Stimulated activated naive CD4-positive, alpha-beta T cell (primary cell): ENCODE measurements around the gene LAPTM4A.
"Not testable (repeated sequence)": the region's sequence is repeated elsewhere in the genome, so short reads cannot be mapped to it uniquely, and the experiment has no call there.

Experiments
- DNase-seq, 6 experiments: peaks; one replicate each; lab custom pipeline; 2025; lab: John Stamatoyannopoulos, UW

The LAPTM4A gene

GRCh38 chr2:20076757-20077156, 25.3 kb upstream of the LAPTM4A start:
- DNase-seq: no peak

- no peak for DNase-seq
These were observed 23.5 kb upstream of the LAPTM4A start for GRCh38 chr2:20074901-20075300.

GRCh38 chr2:20074046-20074648, 22.7 kb upstream of the LAPTM4A start:
- not testable (repeated sequence) for DNase-seq

GRCh38 chr2:20073460-20073859, 22.0 kb upstream of the LAPTM4A start:
- DNase-seq: no peak

- DNase-seq: no peak
These were observed 21.2 kb upstream of the LAPTM4A start for GRCh38 chr2:20072436-20073158.

- no peak for DNase-seq
These were observed 20.3 kb upstream of the LAPTM4A start for GRCh38 chr2:20071397-20072383.

- DNase-seq: no peak
These were observed 18.3 kb upstream of the LAPTM4A start for GRCh38 chr2:20069756-20070155.

GRCh38 chr2:20067992-20068584, 16.7 kb upstream of the LAPTM4A start:
- DNase-seq: no peak

GRCh38 chr2:20065885-20066602, 14.6 kb upstream of the LAPTM4A start:
- peak in 1 of 6 experiments; percentile 4 for DNase-seq

GRCh38 chr2:20064841-20065240, 13.4 kb upstream of the LAPTM4A start:
- DNase-seq: no peak

- DNase-seq: no peak
These were observed 13.0 kb upstream of the LAPTM4A start for GRCh38 chr2:20064421-20064820.

GRCh38 chr2:20062615-20063545, 11.5 kb upstream of the LAPTM4A start:
- no peak for DNase-seq

GRCh38 chr2:20061940-20062339, 10.5 kb upstream of the LAPTM4A start:
- DNase-seq: no peak

- no peak for DNase-seq
These were observed 10.0 kb upstream of the LAPTM4A start for GRCh38 chr2:20061476-20061875.

- DNase-seq: no peak
These were observed 8.7 kb upstream of the LAPTM4A start for GRCh38 chr2:20060106-20060505.

- no peak for DNase-seq
These were observed 5.8 kb upstream of the LAPTM4A start for GRCh38 chr2:20057268-20057667.

- no peak for DNase-seq
These were observed 3.5 kb upstream of the LAPTM4A start for GRCh38 chr2:20054931-20055330.

GRCh38 chr2:20054119-20054518, 2.7 kb upstream of the LAPTM4A start:
- DNase-seq: no peak

GRCh38 chr2:20052861-20053281, 1.4 kb upstream of the LAPTM4A start:
- DNase-seq: no peak

- peak in 1 of 6 experiments; percentile 12 for DNase-seq
These were observed 912 bp upstream of the LAPTM4A start for GRCh38 chr2:20052229-20052851.
